Vagina (tissue), 2 donors: ENCODE results near the gene EIF4H.
"Not testable (repeated sequence)": the region's sequence is repeated elsewhere in the genome, so short reads cannot be mapped to it uniquely, and the experiment has no call there.

Experiments used
- POLR2A ChIP-seq, 2 donors: fragments of 450-650 bp; IDR thresholded peaks; one replicate each; pipeline ENCODE4 v1.6.1; 2017; ENCODE audit warnings: antibody characterized with exemption in 2 of 2, mild to moderate bottlenecking in 2 of 2, moderate library complexity in 2 of 2
- TF ChIP-seq, protein P1 (sequence below), 3 experiments: fragments of 450-650 bp in 2 of 3; fragments of 200-600 bp in 1 of 3; sonication (generic) in 1 of 3; IDR thresholded peaks; one replicate each; pipeline ENCODE4 v1.5.1; 2017 to 2019; ENCODE audit warnings: antibody characterized with exemption in 3 of 3, mild to moderate bottlenecking in 2 of 3, moderate library complexity in 2 of 3

DNA sequence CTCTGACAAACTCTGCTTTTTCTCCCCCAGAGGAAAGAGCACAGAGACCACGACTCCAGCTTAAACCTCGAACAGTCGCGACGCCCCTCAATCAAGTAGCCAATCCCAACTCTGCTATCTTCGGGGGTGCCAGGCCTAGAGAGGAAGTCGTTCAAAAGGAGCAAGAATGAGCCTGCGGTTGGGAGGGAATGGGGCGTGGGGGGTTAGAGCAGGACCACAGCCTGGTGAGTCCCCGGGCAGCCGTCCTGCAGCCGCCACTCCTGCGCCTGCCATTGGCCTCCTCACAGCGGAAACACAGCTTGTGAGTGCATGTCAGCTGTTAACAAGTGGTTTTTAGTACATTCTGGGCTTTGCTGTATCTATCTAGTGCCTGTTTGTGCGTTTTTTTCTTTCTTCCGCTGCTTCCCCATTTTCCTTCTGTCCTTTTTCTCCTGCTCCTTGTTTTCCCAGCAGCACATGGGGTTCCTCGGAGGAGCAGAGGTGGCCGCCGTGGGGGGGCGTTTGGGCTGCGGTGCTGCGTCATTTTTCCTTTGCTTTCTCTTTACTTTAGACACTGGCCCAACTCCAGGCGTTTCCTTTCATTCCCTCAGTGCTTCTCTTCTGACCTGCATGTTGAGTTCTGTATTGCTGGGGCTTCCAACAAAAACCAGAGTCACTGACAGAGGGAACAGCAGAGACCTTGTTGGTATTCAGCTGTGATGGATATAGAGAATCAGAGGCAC lies 21.1 kb downstream of the EIF4H start:
- TF ChIP-seq POLR2A (IDR thresholded peaks at IDR 0.05): not testable (repeated sequence)
- TF ChIP-seq, protein P1, sequence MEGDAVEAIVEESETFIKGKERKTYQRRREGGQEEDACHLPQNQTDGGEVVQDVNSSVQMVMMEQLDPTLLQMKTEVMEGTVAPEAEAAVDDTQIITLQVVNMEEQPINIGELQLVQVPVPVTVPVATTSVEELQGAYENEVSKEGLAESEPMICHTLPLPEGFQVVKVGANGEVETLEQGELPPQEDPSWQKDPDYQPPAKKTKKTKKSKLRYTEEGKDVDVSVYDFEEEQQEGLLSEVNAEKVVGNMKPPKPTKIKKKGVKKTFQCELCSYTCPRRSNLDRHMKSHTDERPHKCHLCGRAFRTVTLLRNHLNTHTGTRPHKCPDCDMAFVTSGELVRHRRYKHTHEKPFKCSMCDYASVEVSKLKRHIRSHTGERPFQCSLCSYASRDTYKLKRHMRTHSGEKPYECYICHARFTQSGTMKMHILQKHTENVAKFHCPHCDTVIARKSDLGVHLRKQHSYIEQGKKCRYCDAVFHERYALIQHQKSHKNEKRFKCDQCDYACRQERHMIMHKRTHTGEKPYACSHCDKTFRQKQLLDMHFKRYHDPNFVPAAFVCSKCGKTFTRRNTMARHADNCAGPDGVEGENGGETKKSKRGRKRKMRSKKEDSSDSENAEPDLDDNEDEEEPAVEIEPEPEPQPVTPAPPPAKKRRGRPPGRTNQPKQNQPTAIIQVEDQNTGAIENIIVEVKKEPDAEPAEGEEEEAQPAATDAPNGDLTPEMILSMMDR (IDR thresholded peaks at IDR 0.05): not testable (repeated sequence)
